ENCODE results near the gene VWA3B.
"Not testable (repeated sequence)": the region's sequence is repeated elsewhere in the genome, so short reads cannot be mapped to it uniquely, and the experiment has no call there.

VWA3B gene

GRCh38 chr2:98086491-98087446 is at the start of gene VWA3B:
Gene VWA3B, plus strand, starts transcription at chr2:98087167. Its CDS starts 5,926 bp downstream, at chr2:98093093.
- peak; percentile 43 for DNase-seq

- no peak for DNase-seq
Observed at GRCh38 chr2:98037206-98037605, 49.8 kb upstream of the VWA3B start.

DNA sequence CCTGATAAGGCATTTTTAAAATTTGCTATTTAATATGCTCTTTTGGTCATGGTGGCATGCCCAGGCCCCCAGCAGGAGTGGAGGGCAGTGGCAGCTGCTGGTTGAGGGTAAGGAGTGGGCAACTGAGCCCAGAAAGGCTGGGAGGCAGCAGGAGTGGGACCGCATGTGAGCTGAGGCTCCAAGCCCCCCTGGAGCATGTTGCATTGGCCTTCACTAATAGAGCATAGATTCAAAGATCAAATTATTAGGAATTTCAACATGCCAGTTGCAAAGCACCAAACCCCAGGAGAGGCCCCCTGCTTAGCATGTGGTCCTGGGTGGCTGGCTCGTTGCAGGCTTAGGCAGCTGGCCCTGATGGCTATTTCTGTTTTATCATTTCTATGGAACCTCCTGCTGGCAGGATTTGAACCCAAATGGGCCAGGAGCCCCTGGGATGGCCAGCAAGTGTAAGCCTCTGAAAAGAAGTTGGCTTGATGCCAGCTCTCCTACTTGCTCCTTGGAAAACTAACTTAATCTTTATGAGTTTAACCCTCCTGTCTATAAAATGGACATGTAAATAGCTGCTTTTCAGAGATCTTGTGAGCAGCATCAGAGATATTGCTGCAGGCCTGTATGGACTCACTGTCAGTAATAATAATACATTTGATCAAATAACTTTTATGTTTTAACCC is 49.2 kb upstream of the VWA3B start:
- DNase-seq: no peak

GRCh38 chr2:98039085-98039756 is 47.7 kb upstream of the VWA3B start:
- DNase-seq: no peak

DNA sequence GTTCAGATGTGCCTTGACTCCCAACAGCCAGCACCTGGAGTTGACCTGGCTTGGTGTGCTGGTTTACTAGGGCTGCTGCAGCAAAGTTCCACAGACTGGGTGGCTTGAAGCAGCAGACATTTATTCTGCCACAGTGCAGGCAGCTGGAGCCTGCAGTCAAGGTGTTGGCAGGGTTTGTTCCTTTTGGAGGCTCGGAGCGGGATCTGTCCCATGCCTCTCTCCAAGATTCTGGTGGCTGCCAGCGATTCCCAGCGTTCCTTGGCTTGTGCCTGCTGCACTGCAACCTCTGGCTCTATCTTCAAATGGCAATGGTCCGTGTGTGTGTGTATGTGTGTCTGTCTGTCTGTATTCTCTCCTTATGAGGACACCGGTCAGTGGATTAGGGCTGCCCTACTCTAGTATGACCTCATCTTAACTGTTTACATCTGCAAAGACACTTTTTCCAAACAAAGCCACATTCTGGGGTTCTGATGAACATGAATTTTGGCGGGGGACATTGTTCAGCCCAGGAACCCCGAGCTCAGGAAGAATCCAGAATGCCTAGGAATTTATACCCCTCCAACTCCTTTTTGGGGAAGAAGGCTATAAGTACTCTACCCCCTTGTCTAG is 46.5 kb upstream of the VWA3B start:
- no peak for DNase-seq

GRCh38 chr2:98043101-98043500 is 43.9 kb upstream of the VWA3B start:
- no peak for DNase-seq

DNA sequence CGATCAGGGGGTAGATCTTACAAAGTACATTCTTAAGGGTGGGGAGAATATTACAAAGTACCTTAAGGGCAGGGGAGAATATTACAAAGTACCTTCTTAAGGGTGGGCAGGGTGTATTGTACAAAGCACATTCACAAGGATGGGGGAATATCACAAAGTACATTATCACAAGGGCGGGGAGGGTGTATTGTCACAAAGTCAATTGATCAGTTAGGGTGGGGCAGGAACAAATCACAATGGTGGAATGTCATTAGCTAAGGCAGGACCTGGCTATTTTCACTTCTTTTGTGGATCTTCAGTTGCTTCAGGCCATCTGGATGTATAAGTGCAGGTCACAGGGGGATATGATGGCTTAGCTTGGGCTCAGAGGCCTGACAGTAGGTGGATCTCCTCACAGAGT is 42.2 kb upstream of the VWA3B start:
- DNase-seq: not testable (repeated sequence)

GRCh38 chr2:98050070-98050469 is 36.9 kb upstream of the VWA3B start:
- no peak for DNase-seq

GRCh38 chr2:98058191-98058975 is 28.6 kb upstream of the VWA3B start:
- no peak for DNase-seq

GRCh38 chr2:98060277-98060676 is 26.7 kb upstream of the VWA3B start:
- DNase-seq: no peak

- no peak for DNase-seq
Observed at GRCh38 chr2:98063291-98063854, 23.6 kb upstream of the VWA3B start.

- no peak for DNase-seq
Observed at GRCh38 chr2:98065808-98066207, 21.2 kb upstream of the VWA3B start.

DNA sequence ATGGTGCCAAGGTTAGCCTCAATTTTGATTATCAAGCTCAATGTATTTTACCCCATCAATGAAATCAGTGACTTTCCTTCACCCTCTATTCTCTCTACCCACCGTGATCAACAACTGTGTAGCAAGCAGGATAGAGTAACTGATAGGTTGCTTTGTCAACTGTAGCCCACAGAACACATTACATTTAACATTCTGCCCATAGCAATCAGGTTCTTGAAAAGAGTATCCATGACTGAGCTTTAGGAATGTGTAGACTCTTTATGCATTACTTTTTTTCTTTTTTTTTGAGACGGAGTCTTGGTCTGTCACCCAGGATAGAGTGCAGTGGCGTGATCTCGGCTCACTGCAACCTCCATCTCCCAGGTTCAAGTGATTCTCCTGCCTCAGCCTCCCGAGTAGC is 19.8 kb upstream of the VWA3B start:
- DNase-seq: no peak

- DNase-seq: no peak
Observed at GRCh38 chr2:98070081-98070480, 16.9 kb upstream of the VWA3B start.

GRCh38 chr2:98072442-98072841 is 14.5 kb upstream of the VWA3B start:
- no peak for DNase-seq

- DNase-seq: no peak
Observed at GRCh38 chr2:98078701-98079100, 8.3 kb upstream of the VWA3B start.

DNA sequence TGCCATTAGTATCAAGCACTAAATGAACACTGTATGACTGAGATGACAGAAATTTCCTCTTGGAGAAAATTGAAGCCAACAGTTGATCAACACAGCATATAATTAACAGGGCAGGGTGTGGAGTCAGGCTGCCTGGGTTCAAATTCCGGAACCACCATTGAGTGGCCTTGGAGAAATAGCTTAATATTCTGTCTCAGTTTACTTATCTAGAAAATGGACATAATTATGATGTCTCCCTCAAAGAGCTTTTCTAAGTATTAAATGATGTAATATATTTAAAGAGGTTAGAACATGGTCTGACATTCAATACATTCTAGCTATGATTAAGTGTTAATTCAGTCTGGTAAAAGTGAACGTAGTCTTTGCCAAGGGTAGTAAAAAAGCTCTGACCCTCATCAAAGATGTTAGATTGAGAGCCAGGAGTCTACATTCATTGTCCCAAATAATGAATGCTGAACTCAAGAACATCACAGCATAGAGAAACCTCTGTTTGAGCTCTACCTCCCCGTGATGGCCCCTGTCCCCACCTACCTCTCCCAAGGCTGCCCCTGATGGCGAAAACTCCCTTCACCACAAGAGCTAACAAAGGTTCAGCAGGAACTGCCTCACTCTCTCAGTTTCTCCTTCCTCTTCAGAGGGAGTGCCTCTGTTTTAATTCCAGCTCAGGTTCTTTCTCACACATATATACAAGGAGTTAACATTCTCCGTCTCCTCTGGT is 2.7 kb upstream of the VWA3B start:
- no peak for DNase-seq

DNA sequence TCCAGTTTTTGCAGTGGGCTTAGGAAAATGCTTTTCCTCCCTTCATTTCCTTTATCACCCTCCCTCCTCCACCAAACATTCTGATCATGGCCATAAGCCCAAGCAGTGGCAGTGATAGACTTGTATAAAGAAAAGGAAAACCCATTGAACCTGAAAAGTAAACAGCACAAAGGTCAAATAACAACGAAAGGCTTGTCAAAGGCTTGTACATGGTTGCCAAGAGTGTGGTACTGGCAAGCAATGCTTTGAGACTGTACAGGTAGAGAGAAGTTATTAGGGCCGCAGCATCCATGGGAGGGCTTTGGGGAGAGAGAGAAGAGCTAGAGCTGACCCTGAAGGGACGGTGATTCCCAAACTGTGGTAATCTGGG is 2.1 kb upstream of the VWA3B start:
- DNase-seq: no peak

DNA sequence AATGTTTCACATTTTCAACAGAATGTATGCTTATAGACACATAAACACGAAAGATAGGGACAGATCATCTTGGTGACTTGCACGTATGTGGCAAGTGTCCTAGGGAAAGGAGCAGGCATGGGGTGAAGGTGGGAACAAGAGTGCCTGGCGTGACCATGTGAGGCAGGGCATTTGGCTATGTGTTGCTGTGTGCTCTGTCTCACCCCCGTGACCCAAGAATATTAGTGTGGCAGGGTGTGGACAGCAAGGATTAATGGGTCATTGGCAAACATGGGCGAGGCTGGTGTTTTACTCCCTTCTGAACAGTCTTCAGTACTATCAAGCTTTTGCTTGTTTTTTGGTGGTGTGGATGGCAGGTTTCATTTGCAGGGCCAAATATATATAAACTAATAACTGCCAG is 1.3 kb upstream of the VWA3B start:
- no peak for DNase-seq

DNA sequence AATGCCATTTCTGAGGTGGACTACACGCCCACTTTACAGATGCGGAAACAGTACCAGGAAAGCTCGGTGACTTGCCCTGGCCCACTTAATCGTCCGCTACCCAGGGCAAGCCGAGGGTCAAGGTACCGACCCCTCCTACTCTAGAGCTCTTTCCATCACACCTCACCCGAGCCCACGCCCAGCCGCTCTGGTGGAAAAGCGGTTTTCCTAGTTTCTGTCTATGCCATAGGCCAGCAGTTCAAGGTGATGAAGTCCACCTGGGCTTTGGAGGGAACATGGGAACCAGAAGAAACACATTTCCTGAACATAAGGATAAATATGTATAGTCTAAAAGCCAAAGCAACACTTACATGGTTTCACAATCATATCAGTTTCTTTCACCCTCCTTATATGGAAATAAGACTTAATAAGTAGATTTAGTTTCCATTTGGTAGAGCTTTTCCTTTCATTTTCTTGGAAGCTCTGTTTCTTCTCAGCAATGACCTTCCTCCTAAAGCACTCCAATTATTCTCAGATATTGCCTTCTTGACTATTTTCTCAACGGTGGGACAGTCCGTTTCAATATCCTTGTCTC is 567 bp downstream of the VWA3B start:
- no peak for DNase-seq

DNA sequence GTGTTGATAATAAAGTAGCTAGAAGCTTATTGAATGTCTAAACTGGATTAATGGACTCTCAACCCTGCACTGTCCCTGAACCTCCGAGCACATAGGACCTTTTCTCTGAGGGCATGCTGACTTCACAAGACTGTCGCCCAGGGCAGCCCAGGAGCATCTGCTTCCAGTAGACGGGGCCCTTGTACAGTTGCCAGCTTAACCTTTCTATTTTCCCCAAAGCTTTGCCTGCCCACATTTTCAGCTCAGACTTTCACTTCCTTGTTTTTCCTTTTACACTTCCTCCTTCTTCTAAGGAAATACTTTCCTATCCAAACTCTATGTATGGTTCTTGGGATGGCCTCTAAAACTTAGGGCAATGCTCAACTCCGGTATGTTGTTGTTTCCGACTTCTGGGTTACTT is 1.3 kb downstream of the VWA3B start:
- DNase-seq: no peak

All from stimulated activated CD4-positive, alpha-beta T cell treated with anti-CD3 and anti-CD28 coated beads, Interleukin-4, amount 100 ng/mL, for 1 hour (primary cell).